Parathyroid adenoma (tissue), 2 donors: Measurements from ENCODE around the gene ST6GALNAC3.
"Not testable (repeated sequence)": the region's sequence is repeated elsewhere in the genome, so short reads cannot be mapped to it uniquely, and the experiment has no call there.

Source experiments
- H2AFZ ChIP-seq: fragments of 300-600 bp; sonication (generic); one replicate; pipeline ENCODE4 v1.7.0; 2017; ENCODE audit warnings: antibody characterized with exemption, mild to moderate bottlenecking
- H3K27ac ChIP-seq: fragments of 300-600 bp; sonication (generic); one replicate; pipeline ENCODE4 v1.7.0; 2017
- H3K27me3 ChIP-seq: fragments of 300-600 bp; sonication (generic); one replicate; pipeline ENCODE4 v1.7.0; 2017; ENCODE audit warnings: low read length; ENCODE audit not compliant: control insufficient read depth, insufficient read depth
- H3K36me3 ChIP-seq: fragments of 300-600 bp; sonication (generic); one replicate; pipeline ENCODE4 v1.7.0; 2017; ENCODE audit warnings: low read length; ENCODE audit not compliant: control insufficient read depth, insufficient read depth
- H3K4me1 ChIP-seq: fragments of 300-600 bp; sonication (generic); one replicate; pipeline ENCODE4 v1.7.0; 2017; ENCODE audit warnings: control low read depth
- H3K4me2 ChIP-seq: fragments of 300-600 bp; sonication (generic); one replicate; pipeline ENCODE4 v1.7.0; 2017; ENCODE audit warnings: low read length
- H3K4me3 ChIP-seq: fragments of 300-600 bp; sonication (generic); one replicate; pipeline ENCODE4 v1.7.0; 2017; ENCODE audit warnings: low read depth, low read length
- H3K79me2 ChIP-seq: fragments of 300-600 bp; sonication (generic); one replicate; pipeline ENCODE4 v1.7.0; 2017; ENCODE audit warnings: control low read depth
- H3K9ac ChIP-seq: fragments of 300-600 bp; sonication (generic); one replicate; pipeline ENCODE4 v1.7.0; 2017; ENCODE audit warnings: mild to moderate bottlenecking
- H3K9me3 ChIP-seq: fragments of 300-600 bp; sonication (generic); one replicate; pipeline ENCODE4 v1.7.0; 2017; ENCODE audit warnings: low read length; ENCODE audit not compliant: control insufficient read depth
- CTCF ChIP-seq: fragments of 300-600 bp; sonication (generic); IDR thresholded peaks from one replicate; pipeline ENCODE4 v1.7.0; 2017; ENCODE audit warnings: antibody characterized with exemption, mild to moderate bottlenecking
- donor health status: primary hyperparathyroidism.

The ST6GALNAC3 gene

GRCh38 chr1:76336931-76337371 is 262.4 kb downstream of the ST6GALNAC3 start:
- no peaks in the 10 kb centered on the region for H3K79me2 ChIP-seq
- H3K4me2 ChIP-seq, result no peak overlapping the region
- no peaks in the 10 kb centered on the region for H3K4me1 ChIP-seq
- no peak for TF ChIP-seq CTCF
- no peak overlapping the region for H3K4me3 ChIP-seq
- H3K27me3 ChIP-seq, result no peaks in the 10 kb centered on the region
- H3K9me3 ChIP-seq, result no peaks in the 10 kb centered on the region
- no peaks in the 10 kb centered on the region for H3K36me3 ChIP-seq
- H3K9ac ChIP-seq, result no peak overlapping the region
- no peak overlapping the region for H3K27ac ChIP-seq
- H2AFZ ChIP-seq, result peak overlapping the region; percentile 3

GRCh38 chr1:76337542-76338219 is 263.1 kb downstream of the ST6GALNAC3 start:
- no peaks in the 10 kb centered on the region for H3K9me3 ChIP-seq
- no peaks in the 10 kb centered on the region for H3K27me3 ChIP-seq
- H3K4me3 ChIP-seq, result no peak overlapping the region
- H3K27ac ChIP-seq, result no peak overlapping the region
- H3K4me1 ChIP-seq, result no peaks in the 10 kb centered on the region
- no peak for TF ChIP-seq CTCF
- peak overlapping the region; percentile 1 for H3K4me2 ChIP-seq
- H3K36me3 ChIP-seq, result no peaks in the 10 kb centered on the region
- H3K79me2 ChIP-seq, result no peaks in the 10 kb centered on the region
- H3K9ac ChIP-seq, result no peak overlapping the region
- H2AFZ ChIP-seq, result peak overlapping the region; percentile 3

GRCh38 chr1:76340056-76340455 is 265.5 kb downstream of the ST6GALNAC3 start:
- H3K36me3 ChIP-seq, result no peaks in the 10 kb centered on the region
- H3K4me3 ChIP-seq, result no peak overlapping the region
- no peak overlapping the region for H3K27ac ChIP-seq
- H3K27me3 ChIP-seq, result no peaks in the 10 kb centered on the region
- no peaks in the 10 kb centered on the region for H3K4me1 ChIP-seq
- H2AFZ ChIP-seq, result no peak overlapping the region
- TF ChIP-seq CTCF, result no peak
- H3K9me3 ChIP-seq, result no peaks in the 10 kb centered on the region
- H3K79me2 ChIP-seq, result no peaks in the 10 kb centered on the region
- H3K9ac ChIP-seq, result no peak overlapping the region
- no peak overlapping the region for H3K4me2 ChIP-seq

- H2AFZ ChIP-seq, H3K4me1 ChIP-seq, H3K27ac ChIP-seq, H3K27me3 ChIP-seq, H3K36me3 ChIP-seq, H3K9ac ChIP-seq, H3K9me3 ChIP-seq, H3K4me3 ChIP-seq, H3K79me2 ChIP-seq, H3K4me2 ChIP-seq: not testable (repeated sequence)
Observed at GRCh38 chr1:76341816-76342215, 267.3 kb downstream of the ST6GALNAC3 start.

DNA sequence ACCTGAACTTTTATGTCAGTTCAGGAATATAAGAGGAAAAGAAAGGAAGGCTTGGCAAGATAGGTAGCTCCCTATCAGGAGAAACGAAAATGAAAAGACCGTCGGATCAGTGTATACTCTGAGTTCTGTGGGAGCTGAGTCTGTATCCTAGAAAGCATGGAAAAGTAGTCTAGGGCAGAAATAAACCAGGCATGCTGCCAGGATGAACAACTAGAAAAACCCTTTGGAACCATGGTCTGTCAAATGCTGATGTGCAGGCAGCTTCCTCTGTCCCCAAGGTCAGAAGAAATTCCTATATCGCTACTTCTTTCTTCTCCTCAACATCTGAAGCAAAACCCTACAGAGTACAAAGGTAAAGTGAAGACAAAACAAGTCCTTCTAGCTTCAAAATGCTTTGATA is 268.8 kb downstream of the ST6GALNAC3 start:
- Histone ChIP-seq H3K4me2 (no peak overlapping the region), H3K79me2 (no peaks in the 10 kb centered on the region), H2AFZ (no peak overlapping the region), H3K27ac (no peak overlapping the region), H3K27me3 (no peaks in the 10 kb centered on the region), H3K36me3 (no peaks in the 10 kb centered on the region), H3K9me3 (no peaks in the 10 kb centered on the region), H3K4me1 (no peaks in the 10 kb centered on the region), H3K4me3 (no peak overlapping the region), H3K9ac (no peak overlapping the region)
- no peak for TF ChIP-seq CTCF
